Measurements from ENCODE around the gene ZNF732. TPM values are rescaled to one million over a fixed set of nuclear protein-coding genes. Genes with fewer than 3 reads are reported as not detected.

The ZNF732 gene
- not detected for polyA plus RNA-seq (2012; ENCODE audit: missing spikeins)

GRCh38 chr4:304969-305680, at the start of gene ZNF732:
Gene ZNF732, minus strand, starts transcription at chr4:305474. Its CDS starts 164 bp downstream, at chr4:305310.
- no peak for DNase-seq (ENCODE audit: insufficient read length)
- TF ChIP-seq POLR2A (IDR thresholded peaks at IDR 0.05; ENCODE audit: low read depth, low read length) (no peak), POLR2AphosphoS5 (IDR thresholded peaks at IDR 0.05; ENCODE audit: low read depth, low read length) (no peak), TAF1 (IDR thresholded peaks at IDR 0.05; ENCODE audit: borderline replicate concordance, low read depth, low read length) (no peak)
- no peak for FAIRE-seq

- no peak for DNase-seq (ENCODE audit: insufficient read length)
- TF ChIP-seq POLR2A (IDR thresholded peaks at IDR 0.05; ENCODE audit: low read depth, low read length) (no peak), POLR2AphosphoS5 (IDR thresholded peaks at IDR 0.05; ENCODE audit: low read depth, low read length) (no peak), TAF1 (IDR thresholded peaks at IDR 0.05; ENCODE audit: borderline replicate concordance, low read depth, low read length) (no peak)
- no peak for FAIRE-seq
These were observed 34.7 kb upstream of the ZNF732 start for GRCh38 chr4:340011-340410.

- no peak for DNase-seq (ENCODE audit: insufficient read length)
- FAIRE-seq = no peak
- TF ChIP-seq TAF1 (IDR thresholded peaks at IDR 0.05; ENCODE audit: borderline replicate concordance, low read depth, low read length) (no peak), POLR2AphosphoS5 (IDR thresholded peaks at IDR 0.05; ENCODE audit: low read depth, low read length) (no peak), POLR2A (IDR thresholded peaks at IDR 0.05; ENCODE audit: low read depth, low read length) (no peak)
These were observed 33.5 kb upstream of the ZNF732 start for GRCh38 chr4:338759-339097.

- DNase-seq (ENCODE audit: insufficient read length) (no peak), FAIRE-seq (peak; percentile 24)
- TF ChIP-seq POLR2A (IDR thresholded peaks at IDR 0.05; ENCODE audit: low read depth, low read length) (no peak), POLR2AphosphoS5 (IDR thresholded peaks at IDR 0.05; ENCODE audit: low read depth, low read length) (no peak), TAF1 (IDR thresholded peaks at IDR 0.05; ENCODE audit: borderline replicate concordance, low read depth, low read length) (no peak)
These were observed 32.9 kb upstream of the ZNF732 start for GRCh38 chr4:337932-338758.

- peak; percentile 99 for FAIRE-seq
- peak; percentile 95 for DNase-seq (ENCODE audit: insufficient read length)
- TF ChIP-seq TAF1 (IDR thresholded peaks at IDR 0.05; ENCODE audit: borderline replicate concordance, low read depth, low read length) = peak; percentile 62; the same call in 1 of the 2 replicates
- peak; percentile 45 for TF ChIP-seq POLR2AphosphoS5 (IDR thresholded peaks at IDR 0.05; ENCODE audit: low read depth, low read length)
- TF ChIP-seq POLR2A (IDR thresholded peaks at IDR 0.05; ENCODE audit: low read depth, low read length) = peak; percentile 79
These were observed 32.1 kb upstream of the ZNF732 start, which contains the start of gene ZNF141 for GRCh38 chr4:337143-337931. Gene ZNF141, plus strand, starts transcription at chr4:337814. Its CDS starts 170 bp downstream, at chr4:337984.

- FAIRE-seq (no peak), DNase-seq (ENCODE audit: insufficient read length) (no peak)
- TF ChIP-seq TAF1 (IDR thresholded peaks at IDR 0.05; ENCODE audit: borderline replicate concordance, low read depth, low read length) (no peak), POLR2AphosphoS5 (IDR thresholded peaks at IDR 0.05; ENCODE audit: low read depth, low read length) (no peak)
These were observed 31.5 kb upstream of the ZNF732 start for GRCh38 chr4:336893-337142.

- no peak for TF ChIP-seq POLR2A (IDR thresholded peaks at IDR 0.05; ENCODE audit: low read depth, low read length)
- TF ChIP-seq TAF1 (IDR thresholded peaks at IDR 0.05; ENCODE audit: borderline replicate concordance, low read depth, low read length) = no peak
- TF ChIP-seq POLR2AphosphoS5 (IDR thresholded peaks at IDR 0.05; ENCODE audit: low read depth, low read length) = no peak
- DNase-seq (ENCODE audit: insufficient read length) (peak; percentile 40), FAIRE-seq (no peak)
These were observed 31.0 kb upstream of the ZNF732 start for GRCh38 chr4:336099-336892.

- no peak for TF ChIP-seq TAF1 (IDR thresholded peaks at IDR 0.05; ENCODE audit: borderline replicate concordance, low read depth, low read length)
- TF ChIP-seq POLR2AphosphoS5 (IDR thresholded peaks at IDR 0.05; ENCODE audit: low read depth, low read length) = no peak
- DNase-seq (ENCODE audit: insufficient read length) (no peak), FAIRE-seq (no peak)
These were observed 30.2 kb upstream of the ZNF732 start for GRCh38 chr4:335515-335914.

GRCh38 chr4:328729-329128, 23.5 kb upstream of the ZNF732 start:
- TF ChIP-seq POLR2AphosphoS5 (IDR thresholded peaks at IDR 0.05; ENCODE audit: low read depth, low read length) = no peak
- TF ChIP-seq POLR2A (IDR thresholded peaks at IDR 0.05; ENCODE audit: low read depth, low read length) = no peak
- TF ChIP-seq TAF1 (IDR thresholded peaks at IDR 0.05; ENCODE audit: borderline replicate concordance, low read depth, low read length) = no peak
- FAIRE-seq (no peak), DNase-seq (ENCODE audit: insufficient read length) (no peak)

GRCh38 chr4:314296-314903, 9.1 kb upstream of the ZNF732 start:
- no peak for TF ChIP-seq POLR2A (IDR thresholded peaks at IDR 0.05; ENCODE audit: low read depth, low read length)
- no peak for TF ChIP-seq TAF1 (IDR thresholded peaks at IDR 0.05; ENCODE audit: borderline replicate concordance, low read depth, low read length)
- no peak for TF ChIP-seq POLR2AphosphoS5 (IDR thresholded peaks at IDR 0.05; ENCODE audit: low read depth, low read length)
- DNase-seq (ENCODE audit: insufficient read length) (no peak), FAIRE-seq (no peak)
